Dermis blood vessel endothelial cell (primary cell): ENCODE results near the gene TRMT10C. TPM values are rescaled to one million over a fixed set of nuclear protein-coding genes. Genes with fewer than 3 reads are reported as not detected.

ENCODE experiments used
- total RNA-seq: library from RNA; depleted of rRNA; stranded (reverse); fragments of >200 nt; gene quantifications from 2 replicates; pipeline ENCODE4 v1.2.3, GENCODE V29; 2014

TRMT10C gene
- total RNA-seq, 1 donor from 2014 or later: 36.1 TPM

Other genes starting within 250 kb of the TRMT10C start
- gene IMPG2, start 241.3 kb upstream of the TRMT10C start, total RNA-seq: 0.37 and 0.85 TPM in 2 replicates
- 19.9 and 26.0 TPM in 2 replicates for gene SENP7, start 48.7 kb upstream of the TRMT10C start, total RNA-seq
- gene PCNP, start 12.3 kb downstream of the TRMT10C start, total RNA-seq: 65.5 and 98.7 TPM in 2 replicates
- 27.6 and 28.0 TPM in 2 replicates for gene ZBTB11, start 115.3 kb downstream of the TRMT10C start, total RNA-seq
- gene RPL24, start 124.8 kb downstream of the TRMT10C start, total RNA-seq: 1,283 and 2,049 TPM in 2 replicates
- 11.1 and 12.8 TPM in 2 replicates for gene CEP97, start 162.7 kb downstream of the TRMT10C start, total RNA-seq
- gene NXPE3, start 217.3 kb downstream of the TRMT10C start, total RNA-seq: 5.1 and 13.5 TPM in 2 replicates